NT2/D1 (cell line): ENCODE data around the gene COL2A1.

Source experiments
- DNase-seq: peaks from one replicate; pipeline ENCODE4 v3.0.0-alpha.2; 2011; ENCODE audit warnings: low read depth, low spot score
- H3K27me3 ChIP-seq: 2 replicates; pipeline ENCODE4 v1.6.0; 2011; ENCODE audit warnings: mild to moderate bottlenecking; ENCODE audit not compliant: insufficient read length, insufficient read depth
- H3K36me3 ChIP-seq: 2 replicates; pipeline ENCODE4 v1.6.1; 2011; ENCODE audit warnings: mild to moderate bottlenecking, low read length, mixed read lengths; ENCODE audit not compliant: insufficient read depth, insufficient read length
- H3K4me1 ChIP-seq: 2 replicates; pipeline ENCODE4 v1.5.1; 2011; ENCODE audit not compliant: insufficient read depth, insufficient read length
- H3K4me3 ChIP-seq: 2 replicates; pipeline ENCODE4 v1.5.1; 2011; ENCODE audit warnings: low read depth; ENCODE audit not compliant: insufficient read length
- H3K9ac ChIP-seq: 2 replicates; pipeline ENCODE4 v1.6.0; 2011; ENCODE audit warnings: low read depth; ENCODE audit not compliant: insufficient read length
- H3K9me3 ChIP-seq: 2 replicates; pipeline ENCODE4 v1.5.1; 2011; ENCODE audit warnings: mild to moderate bottlenecking, low read length; ENCODE audit not compliant: insufficient read depth
- SUZ12 ChIP-seq: IDR thresholded peaks from 2 replicates; pipeline ENCODE4 v1.6.1; 2011; ENCODE audit not compliant: insufficient read length, insufficient read depth; ENCODE audit errors: extremely low read depth
- YY1 ChIP-seq: IDR thresholded peaks from 2 replicates; pipeline ENCODE4 v1.6.1; 2011; ENCODE audit not compliant: insufficient read length, insufficient read depth
- ZNF274 ChIP-seq: IDR thresholded peaks from 2 replicates; pipeline ENCODE4 v1.6.1; 2011; ENCODE audit warnings: mild to moderate bottlenecking, low read depth, low read length

Gene COL2A1

GRCh38 chr12:47977772-47978597, 26.3 kb downstream of the COL2A1 start:
- no peaks in the 10 kb centered on the region for H3K9me3 ChIP-seq
- TF ChIP-seq SUZ12 (no peak), YY1 (no peak), ZNF274 (no peak)
- no peak overlapping the region for H3K9ac ChIP-seq
- H3K4me3 ChIP-seq: no peak overlapping the region
- peaks cover 3% of the 10 kb centered on the region for H3K27me3 ChIP-seq
- H3K36me3 ChIP-seq: peaks cover 23% of the 10 kb centered on the region
- DNase-seq: no peak
- H3K4me1 ChIP-seq: peaks cover 16% of the 10 kb centered on the region

- no peaks in the 10 kb centered on the region for H3K9me3 ChIP-seq
- DNase-seq: no peak
- no peak for TF ChIP-seq SUZ12
- TF ChIP-seq YY1: no peak
- no peak for TF ChIP-seq ZNF274
- H3K9ac ChIP-seq: no peak overlapping the region
- no peaks in the 10 kb centered on the region for H3K27me3 ChIP-seq
- peaks cover 20% of the 10 kb centered on the region for H3K36me3 ChIP-seq
- H3K4me1 ChIP-seq: peaks cover 16% of the 10 kb centered on the region
- no peak overlapping the region for H3K4me3 ChIP-seq
These were observed 27.1 kb downstream of the COL2A1 start for GRCh38 chr12:47977046-47977771.

- TF ChIP-seq SUZ12 (no peak), ZNF274 (no peak), YY1 (no peak)
- Histone ChIP-seq H3K9ac (no peak overlapping the region), H3K4me3 (no peak overlapping the region), H3K36me3 (peaks cover 18% of the 10 kb centered on the region), H3K27me3 (no peaks in the 10 kb centered on the region), H3K9me3 (no peaks in the 10 kb centered on the region), H3K4me1 (peaks cover 16% of the 10 kb centered on the region)
- DNase-seq: no peak
These were observed 28.5 kb downstream of the COL2A1 start for GRCh38 chr12:47975816-47976215.

GRCh38 chr12:47975036-47975620, 29.1 kb downstream of the COL2A1 start:
- TF ChIP-seq ZNF274: no peak
- TF ChIP-seq YY1: no peak
- no peak for TF ChIP-seq SUZ12
- H3K4me3 ChIP-seq: no peak overlapping the region

GRCh38 chr12:47973870-47974269, 30.4 kb downstream of the COL2A1 start:
- no peak overlapping the region for H3K4me3 ChIP-seq
- no peak overlapping the region for H3K9ac ChIP-seq
- DNase-seq: no peak
- H3K27me3 ChIP-seq: no peaks in the 10 kb centered on the region
- H3K4me1 ChIP-seq: peaks cover 4% of the 10 kb centered on the region
- no peaks in the 10 kb centered on the region for H3K9me3 ChIP-seq
- peaks cover 18% of the 10 kb centered on the region for H3K36me3 ChIP-seq
- TF ChIP-seq ZNF274: no peak

More at GRCh38 chr12:47975036-47975620, 29.1 kb downstream of the COL2A1 start:
- peaks cover 13% of the 10 kb centered on the region for H3K4me1 ChIP-seq
- no peak overlapping the region for H3K9ac ChIP-seq
- H3K36me3 ChIP-seq: peaks cover 18% of the 10 kb centered on the region
- H3K27me3 ChIP-seq: no peaks in the 10 kb centered on the region
- no peak for DNase-seq
- H3K9me3 ChIP-seq: no peaks in the 10 kb centered on the region

GRCh38 chr12:47972895-47973294, 31.4 kb downstream of the COL2A1 start:
- Histone ChIP-seq H3K9ac (no peak overlapping the region), H3K9me3 (no peaks in the 10 kb centered on the region), H3K36me3 (peaks cover 21% of the 10 kb centered on the region), H3K4me1 (peaks cover 4% of the 10 kb centered on the region), H3K27me3 (no peaks in the 10 kb centered on the region), H3K4me3 (no peak overlapping the region)
- DNase-seq: no peak
- no peak for TF ChIP-seq YY1
- TF ChIP-seq SUZ12: no peak

- no peak for DNase-seq
- Histone ChIP-seq H3K4me3 (no peak overlapping the region), H3K9ac (no peak overlapping the region), H3K4me1 (peaks cover under 1% of the 10 kb centered on the region), H3K36me3 (peaks cover 32% of the 10 kb centered on the region), H3K9me3 (no peaks in the 10 kb centered on the region), H3K27me3 (peaks cover 4% of the 10 kb centered on the region)
- TF ChIP-seq ZNF274: no peak
- no peak for TF ChIP-seq SUZ12
- TF ChIP-seq YY1: no peak
These were observed 33.4 kb downstream of the COL2A1 start for GRCh38 chr12:47970843-47971242.
